ENCODE results near the gene MRPS2. TPM values are rescaled to one million over a fixed set of nuclear protein-coding genes. Genes with fewer than 3 reads are reported as not detected.

Gene MRPS2
- total and polyA plus RNA-seq, 7 donors: 30.0 to 61.6 (median 37.7) TPM

DNA sequence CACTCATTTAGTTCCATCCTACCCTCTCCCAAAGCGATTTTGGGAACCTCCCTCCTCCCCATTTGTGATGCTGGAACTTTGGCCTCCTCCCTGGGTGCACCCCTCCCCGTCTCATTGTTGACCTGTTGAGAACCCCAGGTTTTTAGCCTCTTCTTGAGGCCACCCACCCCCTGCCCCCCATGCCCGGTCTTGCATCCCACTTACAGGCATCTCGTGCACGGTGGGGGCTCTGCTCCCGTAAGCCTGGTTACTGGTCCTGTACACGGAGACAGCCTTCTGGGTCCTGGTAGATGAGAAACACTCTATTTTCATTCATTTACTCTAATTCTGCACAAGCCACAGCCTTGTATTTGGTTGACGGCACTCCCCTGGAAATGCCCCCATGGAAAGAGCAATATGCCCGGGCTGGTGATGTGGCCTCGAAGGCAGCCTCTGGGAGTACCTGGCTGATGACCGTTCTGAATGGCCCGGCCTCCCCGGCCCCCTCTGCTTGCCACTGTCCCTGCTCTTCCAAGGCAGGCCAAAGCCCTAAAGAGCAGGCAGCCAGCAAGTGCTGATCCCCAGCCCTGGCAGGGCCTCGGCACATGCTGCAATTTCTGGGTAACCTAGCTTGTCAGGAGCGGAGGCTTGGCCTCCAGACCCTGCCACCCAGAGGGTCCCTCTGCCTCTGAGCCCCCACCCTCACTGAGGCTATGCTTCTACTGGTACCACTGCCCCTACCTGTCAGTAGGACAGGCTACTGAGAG lies 1.9 kb upstream of the MRPS2 start:
- Histone ChIP-seq H3K36me3 (peaks cover 1 to 19% (median 6%) of the 10 kb centered on the region in 4 donors), H3K4me3 (no peak overlapping the region), H3K27me3 (no peaks in the 10 kb centered on the region), H3K27ac (no peak overlapping the region), H3K9me3 (no peaks in the 10 kb centered on the region), H3K4me1 (peaks cover 0 to 26% (median 22%) of the 10 kb centered on the region in 4 donors)
- 83 to 85% methylated on average over 15 of the region's 15 CpGs for WGBS, 2 donors
- TF ChIP-seq POLR2A (IDR thresholded peaks at IDR 0.05): no peak
- TF ChIP-seq POLR2AphosphoS5 (IDR thresholded peaks at IDR 0.05): no peak
- TF ChIP-seq, protein P1, sequence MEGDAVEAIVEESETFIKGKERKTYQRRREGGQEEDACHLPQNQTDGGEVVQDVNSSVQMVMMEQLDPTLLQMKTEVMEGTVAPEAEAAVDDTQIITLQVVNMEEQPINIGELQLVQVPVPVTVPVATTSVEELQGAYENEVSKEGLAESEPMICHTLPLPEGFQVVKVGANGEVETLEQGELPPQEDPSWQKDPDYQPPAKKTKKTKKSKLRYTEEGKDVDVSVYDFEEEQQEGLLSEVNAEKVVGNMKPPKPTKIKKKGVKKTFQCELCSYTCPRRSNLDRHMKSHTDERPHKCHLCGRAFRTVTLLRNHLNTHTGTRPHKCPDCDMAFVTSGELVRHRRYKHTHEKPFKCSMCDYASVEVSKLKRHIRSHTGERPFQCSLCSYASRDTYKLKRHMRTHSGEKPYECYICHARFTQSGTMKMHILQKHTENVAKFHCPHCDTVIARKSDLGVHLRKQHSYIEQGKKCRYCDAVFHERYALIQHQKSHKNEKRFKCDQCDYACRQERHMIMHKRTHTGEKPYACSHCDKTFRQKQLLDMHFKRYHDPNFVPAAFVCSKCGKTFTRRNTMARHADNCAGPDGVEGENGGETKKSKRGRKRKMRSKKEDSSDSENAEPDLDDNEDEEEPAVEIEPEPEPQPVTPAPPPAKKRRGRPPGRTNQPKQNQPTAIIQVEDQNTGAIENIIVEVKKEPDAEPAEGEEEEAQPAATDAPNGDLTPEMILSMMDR (IDR thresholded peaks at IDR 0.05): no peak
- no peak for TF ChIP-seq EP300 (IDR thresholded peaks at IDR 0.05)
- intact Hi-C loops (cut with DNase I): loop anchor here (2.0 kb wide), 1 partner anchor 18 kb away; no protein-coding TSS in a partner anchor
- peak; percentile 62 for DNase-seq

DNA sequence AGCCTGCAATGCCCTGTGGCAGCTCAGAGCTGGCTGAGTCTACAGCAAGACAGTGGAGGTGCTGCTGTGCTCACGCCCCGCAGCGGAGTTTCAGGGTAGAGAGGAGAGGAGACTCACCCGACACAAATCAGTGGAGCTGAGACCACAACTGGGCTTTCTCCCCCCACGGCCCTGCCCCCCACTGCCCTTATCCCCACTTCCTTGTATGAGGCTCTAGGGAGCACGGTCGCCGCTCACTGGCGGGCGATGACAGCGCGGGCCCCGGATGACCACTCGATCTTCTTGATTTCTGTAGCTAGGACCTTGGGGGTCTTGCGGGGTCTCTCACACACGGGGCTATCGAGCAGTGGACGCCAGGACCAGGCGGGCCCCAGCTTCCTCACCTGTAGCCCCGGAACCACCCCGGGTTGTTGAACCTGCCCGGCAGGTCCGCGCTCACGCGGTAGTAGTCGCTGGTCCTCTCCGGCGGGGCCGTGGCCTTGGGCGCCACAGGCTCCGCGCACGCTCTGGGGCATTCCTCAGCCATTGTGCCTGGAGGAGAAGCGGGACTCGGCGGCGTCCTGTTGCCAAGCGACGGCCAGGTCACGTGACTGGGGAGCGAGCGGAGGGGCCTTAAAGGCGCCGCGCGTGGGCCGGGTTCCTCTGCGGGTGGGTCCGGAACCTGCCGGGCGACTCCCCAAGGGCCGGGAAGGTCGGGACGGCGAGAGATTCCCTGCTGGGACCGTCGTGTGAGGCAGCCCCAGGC lies 984 bp upstream of the MRPS2 start:
- Histone ChIP-seq H3K4me1 (peaks cover 0 to 30% (median 25%) of the 10 kb centered on the region in 4 donors), H3K27me3 (no peaks in the 10 kb centered on the region), H3K9me3 (no peaks in the 10 kb centered on the region), H3K36me3 (peaks cover 9 to 29% (median 16%) of the 10 kb centered on the region in 4 donors), H3K4me3 (peak overlapping the region; percentile 90 to 97 (median 93)), H3K27ac (peak overlapping the region; percentile 82 to 86 (median 86))
- intact Hi-C loops (cut with DNase I): loop anchor here (2.0 kb wide), 1 partner anchor 19 kb away; no protein-coding TSS in a partner anchor
- TF ChIP-seq, protein P1 (IDR thresholded peaks at IDR 0.05): no peak
- TF ChIP-seq POLR2AphosphoS5 (IDR thresholded peaks at IDR 0.05) (peak in 1 of 4 donors; percentile 39), POLR2A (IDR thresholded peaks at IDR 0.05) (no peak), EP300 (IDR thresholded peaks at IDR 0.05) (no peak)
- DNase-seq: peak; percentile 98
- 0 to 1% methylated on average over 58 of the region's 58 CpGs for WGBS, 2 donors

DNA sequence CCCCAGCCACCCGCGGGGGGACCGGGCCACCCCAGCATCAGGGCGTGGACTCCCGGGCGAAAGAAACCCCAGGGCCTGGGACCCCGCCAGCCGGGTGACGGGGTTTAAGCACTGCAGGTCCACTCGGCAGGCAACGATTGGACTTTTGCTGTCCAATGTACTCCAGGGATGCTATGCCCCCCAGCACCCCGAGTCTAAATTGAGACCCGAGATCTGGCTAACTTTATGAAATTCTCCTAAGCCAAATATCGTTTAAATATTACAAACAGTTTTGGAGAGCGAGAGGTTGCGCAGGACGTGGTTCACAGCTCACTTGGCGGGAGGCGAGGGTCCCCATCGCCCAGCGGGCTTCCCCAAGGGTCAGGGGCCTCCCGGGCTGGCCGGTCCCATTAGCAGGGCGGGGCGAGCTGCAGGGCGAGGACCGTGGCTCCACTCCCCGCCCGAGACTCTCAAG lies 384 bp upstream of the MRPS2 start:
- Histone ChIP-seq H3K27me3 (no peaks in the 10 kb centered on the region), H3K27ac (peak overlapping the region; percentile 82 to 86 (median 86)), H3K9me3 (no peaks in the 10 kb centered on the region), H3K36me3 (peaks cover 9 to 34% (median 19%) of the 10 kb centered on the region in 4 donors), H3K4me1 (peaks cover 0 to 34% (median 27%) of the 10 kb centered on the region in 4 donors), H3K4me3 (peak overlapping the region; percentile 90 to 97 (median 93))
- no peak for DNase-seq
- WGBS, 2 donors: 1% methylated on average over 29 of the region's 29 CpGs
- intact Hi-C loops (cut with DNase I): no loop called here
- TF ChIP-seq, protein P1 (IDR thresholded peaks at IDR 0.05): no peak
- TF ChIP-seq POLR2AphosphoS5 (IDR thresholded peaks at IDR 0.05) (no peak), EP300 (IDR thresholded peaks at IDR 0.05) (no peak), POLR2A (IDR thresholded peaks at IDR 0.05) (no peak)

DNA sequence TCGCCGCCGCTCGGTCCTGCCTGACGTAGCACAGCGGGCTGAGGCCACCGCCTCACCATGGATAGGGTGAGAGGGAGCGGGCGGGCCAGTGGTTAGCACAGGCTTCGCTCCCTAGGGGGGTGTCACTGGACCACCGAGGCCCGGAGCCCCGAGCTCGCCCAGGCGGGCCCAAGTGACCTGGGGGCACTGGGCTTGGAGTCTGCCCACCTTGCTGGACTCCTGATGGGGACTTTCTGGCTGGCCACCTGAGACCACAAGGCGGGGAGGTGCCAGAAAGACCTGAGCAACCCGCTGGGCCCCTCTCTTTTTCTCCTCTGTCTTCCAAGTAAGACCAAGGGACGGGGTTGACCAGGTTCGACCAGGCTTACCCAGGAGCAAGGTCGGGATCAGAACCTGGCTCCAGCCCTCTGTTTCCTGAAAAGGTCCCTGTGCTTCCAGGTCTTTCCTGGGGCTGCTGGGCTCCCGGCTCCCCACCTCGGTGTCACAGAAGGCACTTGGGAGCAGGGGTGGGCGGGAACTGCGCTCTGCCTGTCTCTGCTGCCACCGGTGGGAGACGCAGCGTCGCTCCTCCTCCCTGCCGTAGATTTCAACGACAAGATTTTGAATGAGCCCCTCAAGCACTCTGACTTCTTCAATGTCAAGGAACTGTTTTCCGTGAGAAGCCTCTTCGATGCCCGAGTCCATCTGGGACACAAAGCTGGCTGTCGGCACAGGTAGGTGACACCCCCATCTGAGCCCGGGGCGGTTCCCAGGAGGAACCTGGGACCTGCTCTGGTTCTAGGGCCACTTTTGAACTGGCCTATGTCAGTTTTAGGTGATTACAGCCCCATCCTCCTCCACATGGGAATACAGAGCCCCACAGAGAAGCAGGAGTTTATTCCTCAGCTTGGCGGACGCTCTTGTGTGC lies 1.0 kb downstream of the MRPS2 start:
- Histone ChIP-seq H3K27ac (peak overlapping the region; percentile 82 to 86 (median 86)), H3K27me3 (no peaks in the 10 kb centered on the region), H3K4me3 (peak overlapping the region; percentile 90 to 97 (median 93)), H3K4me1 (peaks cover 0 to 34% (median 27%) of the 10 kb centered on the region in 4 donors), H3K36me3 (peaks cover 9 to 38% (median 20%) of the 10 kb centered on the region in 4 donors), H3K9me3 (no peaks in the 10 kb centered on the region)
- 44 to 48% methylated on average over 38 of the region's 38 CpGs for WGBS, 2 donors
- peak; percentile 36 for DNase-seq
- no peak for TF ChIP-seq POLR2A (IDR thresholded peaks at IDR 0.05)
- no peak for TF ChIP-seq POLR2AphosphoS5 (IDR thresholded peaks at IDR 0.05)
- TF ChIP-seq, protein P1 (IDR thresholded peaks at IDR 0.05): no peak
- no peak for TF ChIP-seq EP300 (IDR thresholded peaks at IDR 0.05)
- intact Hi-C loops (cut with DNase I): no loop called here

Measured in sigmoid colon (tissue), 7 donors.